Measurements from ENCODE around the gene GNAL.
"Not testable (repeated sequence)": the region's sequence is repeated elsewhere in the genome, so short reads cannot be mapped to it uniquely, and the experiment has no call there.

- not testable (repeated sequence) for TF ChIP-seq CTCF (IDR thresholded peaks at IDR 0.05; ENCODE audit: low read depth, low read length, missing input control); TAF1 (conservative IDR thresholded peaks at IDR 0.05); YY1 (IDR thresholded peaks at IDR 0.05); FOXA1 (IDR thresholded peaks at IDR 0.05); RAD21 (IDR thresholded peaks at IDR 0.05); HNF4G (IDR thresholded peaks at IDR 0.05)
- TF ChIP-seq, protein P1, sequence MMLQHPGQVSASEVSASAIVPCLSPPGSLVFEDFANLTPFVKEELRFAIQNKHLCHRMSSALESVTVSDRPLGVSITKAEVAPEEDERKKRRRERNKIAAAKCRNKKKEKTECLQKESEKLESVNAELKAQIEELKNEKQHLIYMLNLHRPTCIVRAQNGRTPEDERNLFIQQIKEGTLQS (IDR thresholded peaks at IDR 0.05) = not testable (repeated sequence)
- TF ChIP-seq, protein P2, sequence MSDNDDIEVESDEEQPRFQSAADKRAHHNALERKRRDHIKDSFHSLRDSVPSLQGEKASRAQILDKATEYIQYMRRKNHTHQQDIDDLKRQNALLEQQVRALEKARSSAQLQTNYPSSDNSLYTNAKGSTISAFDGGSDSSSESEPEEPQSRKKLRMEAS (IDR thresholded peaks at IDR 0.05) = not testable (repeated sequence)
These were observed 227.8 kb downstream of the GNAL start for GRCh38 chr18:11916880-11917279.

Data from liver (tissue), 3 donors.